Hepatocyte (in vitro differentiated cells): ENCODE data around the gene MBOAT7.

Experiments used
- CTCF ChIP-seq: fragments of 200-600 bp; sonication (generic); IDR thresholded peaks from 2 replicates; pipeline ENCODE4 v1.5.1; 2016; ENCODE audit warnings: antibody characterized with exemption, mild to moderate bottlenecking; ENCODE audit not compliant: poor library complexity
- EZH2 ChIP-seq: fragments of 200-600 bp; sonication (generic); IDR thresholded peaks from 2 replicates; pipeline ENCODE4 v1.6.1; 2016; ENCODE audit warnings: antibody characterized with exemption, mild to moderate bottlenecking, borderline replicate concordance

- TF ChIP-seq CTCF (no peak), EZH2 (no peak)
Measured at GRCh38 chr19:54145541-54146158, 43.7 kb downstream of the MBOAT7 start.
